BLaER1 treated with 17β-estradiol and CSF1 and Interleukin-3, amounts not matched to agents 10 nM and 100 nM (cell line): Measurements from ENCODE around the gene PCDHB6.
"Not testable (repeated sequence)": the region's sequence is repeated elsewhere in the genome, so short reads cannot be mapped to it uniquely, and the experiment has no call there.

Source experiments
- H3K27ac ChIP-seq, 11 experiments: shearing (Covaris generic); formaldehyde crosslinking; 2 replicates each; pipeline ENCODE4 v1.8.1; 2022
- H3K27me3 ChIP-seq, 11 experiments: shearing (Covaris generic); formaldehyde crosslinking; 2 replicates each; pipeline ENCODE4 v1.8.1; 2022
- H3K36me3 ChIP-seq, 11 experiments: shearing (Covaris generic); formaldehyde crosslinking; 2 replicates each; pipeline ENCODE4 v1.8.1; 2022
- H3K4me1 ChIP-seq, 10 experiments: shearing (Covaris generic); formaldehyde crosslinking; 2 replicates each; pipeline ENCODE4 v1.8.1; 2022
- H3K4me2 ChIP-seq, 11 experiments: shearing (Covaris generic); formaldehyde crosslinking; 2 replicates each; pipeline ENCODE4 v1.8.1; 2022
- H3K4me3 ChIP-seq, 10 experiments: shearing (Covaris generic); formaldehyde crosslinking; 2 replicates each; pipeline ENCODE4 v1.8.1; 2022
- H3K9ac ChIP-seq, 11 experiments: shearing (Covaris generic); formaldehyde crosslinking; 2 replicates each; pipeline ENCODE4 v1.8.1; 2022
- H3K9me3 ChIP-seq, 11 experiments: shearing (Covaris generic); formaldehyde crosslinking; replicated peaks in 1 of 11; 2 replicates each; pipeline ENCODE4 v1.8.1; 2022
- H4K20me1 ChIP-seq, 11 experiments: shearing (Covaris generic); formaldehyde crosslinking; 2 replicates each; pipeline ENCODE4 v1.8.1; 2022
- Cebpa-rat ChIP-seq, 11 experiments: shearing (Covaris generic); IDR thresholded peaks; 2 replicates each; pipeline ENCODE4 v1.8.1; 2022

PCDHB6 gene

GRCh38 chr5:141172381-141173204 lies 22.7 kb downstream of the PCDHB6 start, which contains the start of gene PCDHB7:
TSS of gene PCDHB7 (plus strand) at chr5:141172644. CDS start at chr5:141172836, 192 bp downstream.
- no peaks in the 10 kb centered on the region for H3K36me3 ChIP-seq
- H3K4me2 ChIP-seq: no peak within 1 kb of the TSS
- no peak within 1 kb of the TSS for H3K27ac ChIP-seq
- H3K27me3 ChIP-seq: no peaks in the 10 kb centered on the region
- H3K4me3 ChIP-seq: no peak within 1 kb of the TSS
- H3K9me3 ChIP-seq: peaks cover 28 to 53% (median 35%) of the 10 kb centered on the region in 11 experiments
- H4K20me1 ChIP-seq: no peaks in the 10 kb centered on the region
- H3K9ac ChIP-seq: no peak within 1 kb of the TSS
- H3K4me1 ChIP-seq: no peaks in the 10 kb centered on the region
- TF ChIP-seq Cebpa-rat (IDR thresholded peaks at IDR 0.05): no peak

GRCh38 chr5:141174291-141175104 lies 24.6 kb downstream of the PCDHB6 start:
- not testable (repeated sequence) for H4K20me1 ChIP-seq, H3K9ac ChIP-seq, H3K4me3 ChIP-seq, H3K27ac ChIP-seq, H3K4me2 ChIP-seq, H3K4me1 ChIP-seq, H3K36me3 ChIP-seq, H3K27me3 ChIP-seq
- H3K9me3 ChIP-seq: peaks cover 33 to 60% (median 42%) of the 10 kb centered on the region in 11 experiments

GRCh38 chr5:141175933-141176332 lies 26.1 kb downstream of the PCDHB6 start:
- no peaks in the 10 kb centered on the region for H3K36me3 ChIP-seq
- H3K9me3 ChIP-seq: peaks cover 41 to 73% (median 52%) of the 10 kb centered on the region in 11 experiments
- H3K4me3 ChIP-seq: no peak overlapping the region
- H3K9ac ChIP-seq: no peak overlapping the region
- no peak overlapping the region for H3K4me2 ChIP-seq
- no peaks in the 10 kb centered on the region for H3K27me3 ChIP-seq
- no peak for TF ChIP-seq Cebpa-rat (IDR thresholded peaks at IDR 0.05)
- H3K4me1 ChIP-seq: no peaks in the 10 kb centered on the region
- H3K27ac ChIP-seq: no peak overlapping the region
- no peaks in the 10 kb centered on the region for H4K20me1 ChIP-seq

DNA sequence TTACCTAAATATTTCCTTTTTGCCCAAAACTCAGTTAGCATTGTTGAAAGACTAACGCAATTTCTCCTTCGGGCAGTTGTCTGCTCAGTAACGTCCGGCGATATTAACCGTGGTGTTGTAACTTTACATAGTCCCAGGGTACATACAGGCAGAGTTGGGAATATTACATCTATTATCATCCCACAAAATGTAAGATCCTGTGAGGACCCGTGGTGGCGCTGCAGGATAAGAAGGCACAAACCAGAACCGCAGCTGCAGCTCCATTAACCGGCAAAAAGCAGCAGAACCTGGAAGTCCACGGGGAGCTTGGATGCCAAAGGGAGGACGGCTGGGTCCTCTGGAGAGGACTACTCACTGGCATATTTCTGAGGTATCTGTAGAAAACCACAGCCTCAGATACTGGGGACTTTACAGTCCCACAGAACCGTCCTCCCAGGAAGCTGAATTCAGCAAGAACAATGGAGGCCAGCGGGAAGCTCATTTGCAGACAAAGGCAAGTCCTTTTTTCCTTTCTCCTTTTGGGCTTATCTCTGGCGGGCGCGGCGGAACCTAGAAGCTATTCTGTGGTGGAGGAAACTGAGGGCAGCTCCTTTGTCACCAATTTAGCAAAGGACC lies 27.8 kb downstream of the PCDHB6 start, which contains the start of gene PCDHB8:
TSS of gene PCDHB8 (plus strand) at position 214 of the 615 bp plus-strand sequence. CDS start at position 459, 245 bp downstream.
- not testable (repeated sequence) for H3K4me1 ChIP-seq, H3K4me2 ChIP-seq, H3K27ac ChIP-seq, H3K36me3 ChIP-seq, H4K20me1 ChIP-seq, H3K27me3 ChIP-seq, H3K9ac ChIP-seq, H3K4me3 ChIP-seq
- H3K9me3 ChIP-seq: peaks cover 46 to 75% (median 53%) of the 10 kb centered on the region in 11 experiments

DNA sequence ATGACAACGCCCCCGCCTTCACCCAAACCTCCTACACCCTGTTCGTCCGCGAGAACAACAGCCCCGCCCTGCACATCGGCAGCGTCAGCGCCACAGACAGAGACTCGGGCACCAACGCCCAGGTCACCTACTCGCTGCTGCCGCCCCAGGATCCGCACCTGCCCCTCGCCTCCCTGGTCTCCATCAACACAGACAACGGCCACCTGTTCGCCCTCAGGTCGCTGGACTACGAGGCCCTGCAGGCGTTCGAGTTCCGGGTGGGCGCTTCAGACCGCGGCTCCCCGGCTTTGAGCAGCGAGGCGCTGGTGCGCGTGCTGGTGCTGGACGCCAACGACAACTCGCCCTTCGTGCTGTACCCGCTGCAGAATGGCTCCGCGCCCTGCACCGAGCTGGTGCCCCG lies 29.5 kb downstream of the PCDHB6 start:
- H3K27me3 ChIP-seq, H3K27ac ChIP-seq, H3K4me2 ChIP-seq, H3K4me3 ChIP-seq, H3K4me1 ChIP-seq, H4K20me1 ChIP-seq, H3K9ac ChIP-seq, H3K36me3 ChIP-seq: not testable (repeated sequence)
- peaks cover 42 to 71% (median 50%) of the 10 kb centered on the region in 11 experiments for H3K9me3 ChIP-seq

- not testable (repeated sequence) for H3K36me3 ChIP-seq, H3K9ac ChIP-seq, H3K27me3 ChIP-seq, H3K4me2 ChIP-seq, H3K4me1 ChIP-seq, H3K4me3 ChIP-seq, H3K27ac ChIP-seq, H4K20me1 ChIP-seq
- peaks cover 41 to 71% (median 50%) of the 10 kb centered on the region in 11 experiments for H3K9me3 ChIP-seq
Measured at GRCh38 chr5:141179876-141180275, 30.0 kb downstream of the PCDHB6 start.

- no peak for TF ChIP-seq Cebpa-rat (IDR thresholded peaks at IDR 0.05)
- H4K20me1 ChIP-seq: no peaks in the 10 kb centered on the region
- H3K9me3 ChIP-seq: peaks cover 39 to 68% (median 48%) of the 10 kb centered on the region in 11 experiments
- H3K36me3 ChIP-seq: no peaks in the 10 kb centered on the region
- H3K4me2 ChIP-seq: no peak overlapping the region
- no peak overlapping the region for H3K9ac ChIP-seq
- H3K27ac ChIP-seq: no peak overlapping the region
- H3K4me3 ChIP-seq: no peak overlapping the region
- no peaks in the 10 kb centered on the region for H3K4me1 ChIP-seq
- no peaks in the 10 kb centered on the region for H3K27me3 ChIP-seq
Measured at GRCh38 chr5:141180313-141180712, 30.5 kb downstream of the PCDHB6 start.

DNA sequence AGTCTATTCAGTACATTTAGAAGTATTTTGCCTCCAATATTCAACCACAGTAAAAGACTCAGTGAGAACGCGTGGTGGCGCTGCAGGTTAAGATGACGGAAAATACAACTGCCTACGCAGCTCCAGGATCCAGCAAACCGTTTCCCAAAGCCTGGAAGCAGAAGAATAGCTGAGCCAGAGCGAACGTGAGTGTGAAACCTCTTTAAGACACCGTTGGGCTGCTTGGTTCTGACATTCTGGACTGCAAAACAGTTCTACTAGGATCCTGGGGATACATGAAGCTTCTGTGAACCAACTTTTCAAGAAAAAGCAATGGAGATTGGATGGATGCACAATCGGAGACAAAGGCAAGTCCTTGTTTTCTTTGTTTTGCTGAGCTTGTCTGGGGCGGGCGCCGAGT lies 32.4 kb downstream of the PCDHB6 start, which contains the start of gene PCDHB16:
TSS of gene PCDHB16 (plus strand) at position 140 of the 400 bp plus-strand sequence. CDS start at position 313, 173 bp downstream.
- no peak within 1 kb of the TSS for H3K27ac ChIP-seq
- H3K9ac ChIP-seq: no peak within 1 kb of the TSS
- TF ChIP-seq Cebpa-rat (IDR thresholded peaks at IDR 0.05): no peak
- H3K9me3 ChIP-seq: peaks cover 41 to 64% (median 52%) of the 10 kb centered on the region in 11 experiments
- H3K27me3 ChIP-seq: no peaks in the 10 kb centered on the region
- H3K4me2 ChIP-seq: no peak within 1 kb of the TSS
- H3K4me3 ChIP-seq: no peak within 1 kb of the TSS
- no peaks in the 10 kb centered on the region for H3K4me1 ChIP-seq
- no peaks in the 10 kb centered on the region for H3K36me3 ChIP-seq
- H4K20me1 ChIP-seq: no peaks in the 10 kb centered on the region

- H3K27me3 ChIP-seq, H3K9ac ChIP-seq, H4K20me1 ChIP-seq, H3K4me1 ChIP-seq, H3K27ac ChIP-seq, H3K4me3 ChIP-seq, H3K36me3 ChIP-seq, H3K4me2 ChIP-seq: not testable (repeated sequence)
- peaks cover 48 to 70% (median 63%) of the 10 kb centered on the region in 11 experiments for H3K9me3 ChIP-seq
Measured at GRCh38 chr5:141184117-141184855, 34.4 kb downstream of the PCDHB6 start.
